IMR-90 (cell line): ENCODE measurements around the gene IL1RAPL1. TPM values are rescaled to one million over a fixed set of nuclear protein-coding genes. Genes with fewer than 3 reads are reported as not detected.

Experiments used
- ATAC-seq: fragments of 200-7000 bp; cut with Tn5 transposase; 2 replicates; pipeline ENCODE4 v1.9.1; 2020; ENCODE audit warnings: low read depth, mild to moderate bottlenecking, moderate library complexity
- BruUV-seq: library from RNA; stranded (reverse); fragments of 400-500 nt; replicated peaks from 2 replicates; lab custom pipeline; 2021; lab: Mats Ljungman, UMichigan
- CTCF ChIA-PET: fragments of 300-600 bp; formaldehyde crosslinking; extraction: SDS; loops from one replicate; lab custom pipeline; 2021; ENCODE audit warnings: antibody characterized with exemption; lab: Yijun Ruan, JAX
- POLR2A ChIA-PET: fragments of 300-600 bp; sonication (Branson Sonifier 250); formaldehyde crosslinking; loops from one replicate; lab custom pipeline; 2022; ENCODE audit warnings: antibody characterized with exemption; ENCODE audit not compliant: unreplicated experiment; lab: Charles Lee
- DNase-seq: peaks from one replicate; pipeline ENCODE4 v3.0.0; 2013
- H2AFZ ChIP-seq: replicated peaks from 2 replicates; pipeline ENCODE3; 2013; ENCODE audit warnings: low read length, mild to moderate bottlenecking; ENCODE audit not compliant: poor library complexity
- H2AK5ac ChIP-seq: 2 replicates; pipeline ENCODE4 v1.6.1; 2013; ENCODE audit warnings: low read depth, low read length, inconsistent platforms
- H2AK9ac ChIP-seq: replicated peaks from 2 replicates; pipeline ENCODE3; 2013; ENCODE audit warnings: mild to moderate bottlenecking, low read depth, low read length, moderate library complexity; ENCODE audit not compliant: poor library complexity
- H2BK120ac ChIP-seq: 2 replicates; pipeline ENCODE4 v1.6.1; 2013; ENCODE audit warnings: low read depth, low read length, inconsistent platforms
- H2BK15ac ChIP-seq: 3 replicates; pipeline ENCODE4 v1.6.1; 2013; ENCODE audit warnings: low read depth, low read length, inconsistent platforms
- H2BK20ac ChIP-seq: 2 replicates; pipeline ENCODE4 v1.6.1; 2013; ENCODE audit warnings: low read depth, mild to moderate bottlenecking, inconsistent platforms, low read length, moderate library complexity
- H2BK5ac ChIP-seq: 2 replicates; pipeline ENCODE4 v1.6.1; 2013; ENCODE audit warnings: mild to moderate bottlenecking, low read depth, low read length, inconsistent platforms; ENCODE audit not compliant: poor library complexity, severe bottlenecking
- H3K14ac ChIP-seq: replicated peaks from 2 replicates; pipeline ENCODE4 v1.6.1; 2013; ENCODE audit warnings: low read depth, low read length, inconsistent platforms
- H3K18ac ChIP-seq: 2 replicates; pipeline ENCODE4 v1.6.1; 2013; ENCODE audit warnings: low read depth, low read length, control low read depth
- H3K23ac ChIP-seq: 2 replicates; pipeline ENCODE4 v1.6.1; 2013; ENCODE audit warnings: low read depth, low read length, inconsistent platforms
- H3K27ac ChIP-seq: 2 replicates; pipeline ENCODE4 v1.5.1; 2013; ENCODE audit warnings: mild to moderate bottlenecking, control low read depth, low read length; ENCODE audit not compliant: insufficient read depth
- H3K27me3 ChIP-seq: 2 replicates; pipeline ENCODE4 v1.6.1; 2013; ENCODE audit warnings: low read length; ENCODE audit not compliant: control insufficient read depth, insufficient read depth
- H3K36me3 ChIP-seq: 2 replicates; pipeline ENCODE4 v1.6.1; 2013; ENCODE audit warnings: low read length, mixed read lengths; ENCODE audit not compliant: control insufficient read depth, insufficient read depth
- H3K4ac ChIP-seq: 2 replicates; pipeline ENCODE4 v1.6.1; 2013; ENCODE audit warnings: low read depth, low read length, inconsistent platforms
- H3K4me1 ChIP-seq: 2 replicates; pipeline ENCODE4 v1.6.1; 2013; ENCODE audit warnings: low read length, mixed read lengths; ENCODE audit not compliant: control insufficient read depth, insufficient read depth
- H3K4me2 ChIP-seq: 2 replicates; pipeline ENCODE4 v1.6.1; 2013; ENCODE audit warnings: low read depth, mild to moderate bottlenecking, control low read depth, low read length, moderate library complexity
- H3K4me3 ChIP-seq: 2 replicates; pipeline ENCODE4 v1.5.1; 2013; ENCODE audit warnings: low read depth, mild to moderate bottlenecking, control low read depth, low read length, moderate library complexity; ENCODE audit not compliant: insufficient read depth
- H3K56ac ChIP-seq: 2 replicates; pipeline ENCODE4 v1.6.1; 2013; ENCODE audit warnings: low read length, inconsistent platforms; ENCODE audit not compliant: insufficient read depth; ENCODE audit errors: extremely low read depth
- H3K79me1 ChIP-seq, 2 experiments: 2 replicates each; pipeline ENCODE4 v1.6.1; 2013; ENCODE audit warnings: low read length in 2 of 2, inconsistent platforms in 1 of 2, low read depth in 1 of 2
- H3K9ac ChIP-seq: 2 replicates; pipeline ENCODE4 v1.6.1; 2013; ENCODE audit warnings: low read depth, low read length, control low read depth
- H3K9me1 ChIP-seq: 2 replicates; pipeline ENCODE4 v1.6.1; 2013; ENCODE audit warnings: low read length, inconsistent platforms; ENCODE audit not compliant: insufficient read depth
- H3K9me3 ChIP-seq: 2 replicates; pipeline ENCODE4 v1.6.1; 2013; ENCODE audit warnings: low read length; ENCODE audit not compliant: control insufficient read depth, insufficient read depth
- H4K20me1 ChIP-seq: 2 replicates; pipeline ENCODE4 v1.6.1; 2013; ENCODE audit warnings: low read length, inconsistent platforms; ENCODE audit not compliant: insufficient read depth
- H4K5ac ChIP-seq: 2 replicates; pipeline ENCODE4 v1.6.1; 2013; ENCODE audit warnings: mild to moderate bottlenecking, low read depth, low read length, control low read depth
- H4K8ac ChIP-seq, 2 experiments: 2 replicates each; pipeline ENCODE4 v1.6.1; 2013; ENCODE audit warnings: low read depth in 2 of 2, low read length in 2 of 2, control low read depth in 1 of 2, inconsistent platforms in 1 of 2
- H4K91ac ChIP-seq: 2 replicates; pipeline ENCODE4 v1.6.1; 2013; ENCODE audit warnings: low read depth, low read length, inconsistent platforms; ENCODE audit not compliant: insufficient read depth
- BHLHE40 ChIP-seq: fragments of 150-350 bp; IDR thresholded peaks from 2 replicates; pipeline ENCODE4 v1.6.1; 2016; ENCODE audit warnings: mild to moderate bottlenecking, low read depth, low read length
- CEBPB ChIP-seq: IDR thresholded peaks from 2 replicates; pipeline ENCODE4 v1.6.1; 2012; ENCODE audit warnings: low read depth, low read length, improper control_type of control experiment
- CHD1 ChIP-seq: IDR thresholded peaks from 2 replicates; pipeline ENCODE4 v1.6.1; 2012; ENCODE audit warnings: low read depth, low read length, improper control_type of control experiment
- FOS ChIP-seq: fragments of 150-350 bp; IDR thresholded peaks from 2 replicates; pipeline ENCODE4 v1.6.1; 2016; ENCODE audit warnings: low read depth, low read length
- MAFK ChIP-seq: IDR thresholded peaks from 2 replicates; pipeline ENCODE4 v1.6.1; 2012; ENCODE audit warnings: low read depth, low read length, improper control_type of control experiment
- MAZ ChIP-seq: IDR thresholded peaks from 2 replicates; pipeline ENCODE4 v1.6.1; 2012; ENCODE audit warnings: low read depth, mild to moderate bottlenecking, low read length, improper control_type of control experiment, moderate library complexity, borderline replicate concordance
- MXI1 ChIP-seq: IDR thresholded peaks from 2 replicates; pipeline ENCODE4 v1.6.1; 2012; ENCODE audit warnings: low read depth, mild to moderate bottlenecking, low read length, moderate library complexity, borderline replicate concordance
- NFE2L2 ChIP-seq: fragments of 150-350 bp; IDR thresholded peaks from 2 replicates; pipeline ENCODE4 v1.6.1; 2016; ENCODE audit warnings: low read depth, mild to moderate bottlenecking, low read length
- POLR2A ChIP-seq: IDR thresholded peaks from 2 replicates; pipeline ENCODE4 v1.6.1; 2012; ENCODE audit warnings: mild to moderate bottlenecking, low read depth, low read length
- RAD21 ChIP-seq: IDR thresholded peaks from 2 replicates; pipeline ENCODE4 v1.6.1; 2012; ENCODE audit warnings: low read length, improper control_type of control experiment
- RCOR1 ChIP-seq: IDR thresholded peaks from 2 replicates; pipeline ENCODE4 v1.6.1; 2012; ENCODE audit warnings: mild to moderate bottlenecking, low read length, improper control_type of control experiment; ENCODE audit not compliant: insufficient replicate concordance
- RFX5 ChIP-seq: IDR thresholded peaks from 2 replicates; pipeline ENCODE4 v1.8.0; 2012; ENCODE audit warnings: low read depth, mild to moderate bottlenecking, low read length, moderate library complexity
- SMC3 ChIP-seq: fragments of 150-350 bp; IDR thresholded peaks from 2 replicates; pipeline ENCODE4 v1.6.1; 2016; ENCODE audit warnings: low read depth, mild to moderate bottlenecking, antibody characterized with exemption, low read length, moderate library complexity
- WGBS, 2 experiments: methylation state at CpG; one replicate each; pipeline versions ENCODE4 v1.1.5 to v1.1.7; 2013; ENCODE audit warnings: missing lambda C conversion rate in 2 of 2; ENCODE audit not compliant: insufficient read length in 1 of 2; ENCODE audit errors: extremely low coverage in 2 of 2; 5-methylcytosine and 5-hydroxymethylcytosine counted together
- dilution Hi-C: fragments of 300-500 bp; cut with HindIII; formaldehyde crosslinking; loops from one replicate; pipeline ENCODE4 v1.14.3; 2018; ENCODE audit warnings: low sequenced_read_pairs; ENCODE audit not compliant: unreplicated experiment
- in situ Hi-C: fragments of 300-500 bp; cut with MboI; formaldehyde crosslinking; loops from 3 replicates; pipeline ENCODE4 v1.14.3; 2019; ENCODE audit warnings: low sequenced_read_pairs, inconsistent platforms, mixed read lengths
- intact Hi-C: fragments of 100-400 bp; cut with micrococcal nuclease; formaldehyde crosslinking; loops from 2 replicates; pipeline ENCODE4 v1.10.0; 2022
- polyA plus RNA-seq, 3 experiments: library from polyadenylated mRNA; depleted of rRNA; stranded (reverse); fragments of >200 nt; gene quantifications; 2 replicates each; pipeline ENCODE4 v1.2.3, GENCODE V29; 2012; ENCODE audit warnings: low replicate concordance in 1 of 3
- total RNA-seq: library from RNA; depleted of rRNA; stranded (reverse); fragments of >200 nt; gene quantifications from 2 replicates; pipeline ENCODE4 v1.2.3, GENCODE V29; 2012
- TF ChIP-seq, protein P1 (sequence below): fragments of 150-350 bp; IDR thresholded peaks from 2 replicates; pipeline ENCODE4 v1.6.1; 2017; ENCODE audit warnings: mild to moderate bottlenecking, antibody characterized with exemption, low read length, low read depth
- TF ChIP-seq, protein P2 (sequence below): fragments of 150-350 bp; IDR thresholded peaks from 2 replicates; pipeline ENCODE4 v1.6.1; 2016; ENCODE audit warnings: low read depth, mild to moderate bottlenecking, low read length, moderate library complexity, borderline replicate concordance
- TF ChIP-seq, protein P3 (sequence below): conservative IDR thresholded peaks from 2 replicates; pipeline ENCODE4 v1.5.1; 2012; ENCODE audit warnings: mild to moderate bottlenecking, low read depth, low read length, improper control_type of control experiment

Gene IL1RAPL1
- total and polyA plus RNA-seq, 2 of the 4 experiments (the other 2 are of a cell fraction) = 1.5 to 9.0 TPM

GRCh38 chrX:29388509-29388908 lies 801.3 kb downstream of the IL1RAPL1 start:
- WGBS, 2 experiments = no CpG with 5 or more reads among the region's 1 CpG
- no peak overlapping the region for H2AK9ac ChIP-seq
- H3K27me3 ChIP-seq = no peaks in the 10 kb centered on the region
- H4K5ac ChIP-seq = no peak overlapping the region
- no peak overlapping the region for H3K27ac ChIP-seq
- dilution Hi-C loops (no loop called here), intact Hi-C loops (no loop called here), in situ Hi-C loops (no loop called here)
- no peak overlapping the region for H2AK5ac ChIP-seq
- H3K18ac ChIP-seq = no peak overlapping the region
- no peak overlapping the region for H3K14ac ChIP-seq
- H2BK15ac ChIP-seq = no peak overlapping the region
- H2BK5ac ChIP-seq = no peak overlapping the region
- DNase-seq = no peak
- no peak overlapping the region for H3K4me3 ChIP-seq
- no peak overlapping the region for H3K56ac ChIP-seq
- H4K91ac ChIP-seq = no peak overlapping the region
- H4K20me1 ChIP-seq = no peaks in the 10 kb centered on the region
- no peak overlapping the region for H3K4me2 ChIP-seq
- no peak for TF ChIP-seq BHLHE40
- TF ChIP-seq MXI1 = no peak
- no peak for TF ChIP-seq FOS
- TF ChIP-seq RAD21 = no peak
- no peak for TF ChIP-seq CHD1
- TF ChIP-seq POLR2A = no peak
- TF ChIP-seq NFE2L2 = no peak
- TF ChIP-seq, protein P1, sequence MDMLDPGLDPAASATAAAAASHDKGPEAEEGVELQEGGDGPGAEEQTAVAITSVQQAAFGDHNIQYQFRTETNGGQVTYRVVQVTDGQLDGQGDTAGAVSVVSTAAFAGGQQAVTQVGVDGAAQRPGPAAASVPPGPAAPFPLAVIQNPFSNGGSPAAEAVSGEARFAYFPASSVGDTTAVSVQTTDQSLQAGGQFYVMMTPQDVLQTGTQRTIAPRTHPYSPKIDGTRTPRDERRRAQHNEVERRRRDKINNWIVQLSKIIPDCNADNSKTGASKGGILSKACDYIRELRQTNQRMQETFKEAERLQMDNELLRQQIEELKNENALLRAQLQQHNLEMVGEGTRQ = no peak
- no peak for TF ChIP-seq RFX5
- no peak for TF ChIP-seq SMC3
- no peak for TF ChIP-seq MAZ
- no peak for TF ChIP-seq MAFK
- TF ChIP-seq CEBPB = no peak
- TF ChIP-seq, protein P2, sequence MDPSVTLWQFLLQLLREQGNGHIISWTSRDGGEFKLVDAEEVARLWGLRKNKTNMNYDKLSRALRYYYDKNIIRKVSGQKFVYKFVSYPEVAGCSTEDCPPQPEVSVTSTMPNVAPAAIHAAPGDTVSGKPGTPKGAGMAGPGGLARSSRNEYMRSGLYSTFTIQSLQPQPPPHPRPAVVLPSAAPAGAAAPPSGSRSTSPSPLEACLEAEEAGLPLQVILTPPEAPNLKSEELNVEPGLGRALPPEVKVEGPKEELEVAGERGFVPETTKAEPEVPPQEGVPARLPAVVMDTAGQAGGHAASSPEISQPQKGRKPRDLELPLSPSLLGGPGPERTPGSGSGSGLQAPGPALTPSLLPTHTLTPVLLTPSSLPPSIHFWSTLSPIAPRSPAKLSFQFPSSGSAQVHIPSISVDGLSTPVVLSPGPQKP = no peak
- TF ChIP-seq RCOR1 = no peak
- TF ChIP-seq, protein P3, sequence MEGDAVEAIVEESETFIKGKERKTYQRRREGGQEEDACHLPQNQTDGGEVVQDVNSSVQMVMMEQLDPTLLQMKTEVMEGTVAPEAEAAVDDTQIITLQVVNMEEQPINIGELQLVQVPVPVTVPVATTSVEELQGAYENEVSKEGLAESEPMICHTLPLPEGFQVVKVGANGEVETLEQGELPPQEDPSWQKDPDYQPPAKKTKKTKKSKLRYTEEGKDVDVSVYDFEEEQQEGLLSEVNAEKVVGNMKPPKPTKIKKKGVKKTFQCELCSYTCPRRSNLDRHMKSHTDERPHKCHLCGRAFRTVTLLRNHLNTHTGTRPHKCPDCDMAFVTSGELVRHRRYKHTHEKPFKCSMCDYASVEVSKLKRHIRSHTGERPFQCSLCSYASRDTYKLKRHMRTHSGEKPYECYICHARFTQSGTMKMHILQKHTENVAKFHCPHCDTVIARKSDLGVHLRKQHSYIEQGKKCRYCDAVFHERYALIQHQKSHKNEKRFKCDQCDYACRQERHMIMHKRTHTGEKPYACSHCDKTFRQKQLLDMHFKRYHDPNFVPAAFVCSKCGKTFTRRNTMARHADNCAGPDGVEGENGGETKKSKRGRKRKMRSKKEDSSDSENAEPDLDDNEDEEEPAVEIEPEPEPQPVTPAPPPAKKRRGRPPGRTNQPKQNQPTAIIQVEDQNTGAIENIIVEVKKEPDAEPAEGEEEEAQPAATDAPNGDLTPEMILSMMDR = no peak
- H3K4me1 ChIP-seq = no peaks in the 10 kb centered on the region
- no peaks in the 10 kb centered on the region for H3K79me1 ChIP-seq
- no peak overlapping the region for H4K8ac ChIP-seq
- no peaks in the 10 kb centered on the region for H3K9me3 ChIP-seq
- no peak overlapping the region for H3K23ac ChIP-seq
- H3K4ac ChIP-seq = no peak overlapping the region
- no peaks in the 10 kb centered on the region for H3K36me3 ChIP-seq
- BruUV-seq = no TSS peak
- no peak overlapping the region for H2BK20ac ChIP-seq
- H2BK120ac ChIP-seq = no peak overlapping the region
- no peak overlapping the region for H2AFZ ChIP-seq
- POLR2A ChIA-PET = no interaction called here
- ATAC-seq = no peak
- no peaks in the 10 kb centered on the region for H3K9me1 ChIP-seq
- H3K9ac ChIP-seq = no peak overlapping the region
- CTCF ChIA-PET = no interaction called here
